GM06990 (cell line): Measurements from ENCODE around the gene TBC1D30.

Experiments used
- DNase-seq: peaks from one replicate; pipeline ENCODE4 v3.0.0-alpha.2; 2011; ENCODE audit not compliant: insufficient read length; ENCODE audit errors: extremely low read depth
- H3K27me3 ChIP-seq: replicated peaks from 2 replicates; pipeline ENCODE4 v1.6.0; 2011; ENCODE audit warnings: low read length; ENCODE audit not compliant: control insufficient read depth, insufficient read depth
- H3K36me3 ChIP-seq: 2 replicates; pipeline ENCODE4 v1.5.1; 2011; ENCODE audit warnings: low read length; ENCODE audit not compliant: control insufficient read depth, insufficient read depth
- H3K4me3 ChIP-seq: replicated peaks from 2 replicates; pipeline ENCODE4 v1.5.1; 2011; ENCODE audit warnings: low read depth, mild to moderate bottlenecking, control low read depth, low read length
- TF ChIP-seq, protein P1 (sequence below): IDR thresholded peaks from 2 replicates; pipeline ENCODE4 v1.5.1; 2011; ENCODE audit warnings: low read length, control low read depth, mild to moderate bottlenecking, inconsistent platforms; ENCODE audit not compliant: insufficient read depth, poor library complexity, severe bottlenecking

The TBC1D30 gene

DNA sequence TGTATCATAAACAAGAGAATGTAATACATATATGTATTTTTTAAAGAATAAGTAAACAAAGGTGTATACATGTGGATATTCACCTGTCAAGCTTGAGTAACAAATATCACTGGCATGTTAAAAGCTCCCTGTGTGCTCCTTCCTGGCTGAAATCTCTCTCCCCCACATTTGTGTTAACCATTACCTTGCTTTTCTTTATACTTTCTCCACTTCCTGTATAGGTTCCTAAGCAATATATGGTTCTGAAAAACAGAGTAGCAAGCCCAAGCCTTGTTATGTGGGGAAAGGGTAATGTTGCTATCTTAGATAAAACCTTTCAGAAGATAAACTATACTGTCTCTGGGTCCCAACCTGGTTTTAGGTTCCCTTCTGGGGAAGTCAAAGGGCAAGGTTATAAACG lies 32.3 kb upstream of the TBC1D30 start:
- no peak for DNase-seq
- Histone ChIP-seq H3K36me3 (no peaks in the 10 kb centered on the region), H3K4me3 (no peak overlapping the region), H3K27me3 (no peaks in the 10 kb centered on the region)
- TF ChIP-seq, protein P1, sequence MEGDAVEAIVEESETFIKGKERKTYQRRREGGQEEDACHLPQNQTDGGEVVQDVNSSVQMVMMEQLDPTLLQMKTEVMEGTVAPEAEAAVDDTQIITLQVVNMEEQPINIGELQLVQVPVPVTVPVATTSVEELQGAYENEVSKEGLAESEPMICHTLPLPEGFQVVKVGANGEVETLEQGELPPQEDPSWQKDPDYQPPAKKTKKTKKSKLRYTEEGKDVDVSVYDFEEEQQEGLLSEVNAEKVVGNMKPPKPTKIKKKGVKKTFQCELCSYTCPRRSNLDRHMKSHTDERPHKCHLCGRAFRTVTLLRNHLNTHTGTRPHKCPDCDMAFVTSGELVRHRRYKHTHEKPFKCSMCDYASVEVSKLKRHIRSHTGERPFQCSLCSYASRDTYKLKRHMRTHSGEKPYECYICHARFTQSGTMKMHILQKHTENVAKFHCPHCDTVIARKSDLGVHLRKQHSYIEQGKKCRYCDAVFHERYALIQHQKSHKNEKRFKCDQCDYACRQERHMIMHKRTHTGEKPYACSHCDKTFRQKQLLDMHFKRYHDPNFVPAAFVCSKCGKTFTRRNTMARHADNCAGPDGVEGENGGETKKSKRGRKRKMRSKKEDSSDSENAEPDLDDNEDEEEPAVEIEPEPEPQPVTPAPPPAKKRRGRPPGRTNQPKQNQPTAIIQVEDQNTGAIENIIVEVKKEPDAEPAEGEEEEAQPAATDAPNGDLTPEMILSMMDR, result no peak

DNA sequence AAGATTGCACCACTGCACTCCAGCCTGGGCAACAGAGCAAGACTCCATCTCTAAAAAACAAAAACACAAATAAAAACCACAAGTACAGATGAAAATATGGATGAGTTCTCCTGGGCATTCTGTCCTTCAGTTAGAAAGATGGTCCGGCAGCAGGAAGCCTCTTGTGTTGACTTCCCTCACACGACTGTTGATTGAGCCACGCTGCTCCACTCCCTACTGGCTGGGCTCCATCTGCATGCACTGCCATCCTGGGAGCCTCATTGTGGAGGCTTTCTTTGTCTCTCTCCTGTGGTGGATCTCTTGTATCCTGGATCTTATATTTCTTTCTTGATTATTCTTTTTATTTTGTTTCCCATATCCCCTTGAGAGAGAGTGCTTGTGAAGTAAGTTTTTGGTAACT lies 30.8 kb upstream of the TBC1D30 start:
- Histone ChIP-seq H3K27me3 (no peaks in the 10 kb centered on the region), H3K4me3 (no peak overlapping the region), H3K36me3 (no peaks in the 10 kb centered on the region)
- TF ChIP-seq, protein P1, result no peak
- no peak for DNase-seq

DNA sequence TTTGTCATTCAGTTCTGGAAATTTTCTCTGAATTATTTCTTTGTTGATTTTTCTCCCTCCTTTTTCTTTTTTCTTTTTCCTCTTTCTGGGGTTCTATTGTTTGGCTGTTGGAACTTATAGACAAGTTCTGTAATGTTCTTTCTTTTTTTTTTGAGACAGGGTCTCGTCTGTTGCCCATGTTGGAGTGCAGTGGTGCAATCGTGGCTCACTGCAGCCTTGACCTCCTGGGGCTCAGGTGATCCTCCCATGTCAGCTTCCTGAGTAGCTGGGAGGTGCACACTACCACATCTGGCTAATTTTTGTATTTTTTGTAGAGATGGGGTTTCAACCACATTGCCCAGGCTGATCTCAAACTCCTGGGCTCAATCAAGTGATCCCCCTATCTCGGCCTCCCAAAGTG lies 30.1 kb upstream of the TBC1D30 start:
- H3K36me3 ChIP-seq, result no peaks in the 10 kb centered on the region
- DNase-seq, result no peak
- no peak overlapping the region for H3K4me3 ChIP-seq
- no peaks in the 10 kb centered on the region for H3K27me3 ChIP-seq
- TF ChIP-seq, protein P1, result no peak

DNA sequence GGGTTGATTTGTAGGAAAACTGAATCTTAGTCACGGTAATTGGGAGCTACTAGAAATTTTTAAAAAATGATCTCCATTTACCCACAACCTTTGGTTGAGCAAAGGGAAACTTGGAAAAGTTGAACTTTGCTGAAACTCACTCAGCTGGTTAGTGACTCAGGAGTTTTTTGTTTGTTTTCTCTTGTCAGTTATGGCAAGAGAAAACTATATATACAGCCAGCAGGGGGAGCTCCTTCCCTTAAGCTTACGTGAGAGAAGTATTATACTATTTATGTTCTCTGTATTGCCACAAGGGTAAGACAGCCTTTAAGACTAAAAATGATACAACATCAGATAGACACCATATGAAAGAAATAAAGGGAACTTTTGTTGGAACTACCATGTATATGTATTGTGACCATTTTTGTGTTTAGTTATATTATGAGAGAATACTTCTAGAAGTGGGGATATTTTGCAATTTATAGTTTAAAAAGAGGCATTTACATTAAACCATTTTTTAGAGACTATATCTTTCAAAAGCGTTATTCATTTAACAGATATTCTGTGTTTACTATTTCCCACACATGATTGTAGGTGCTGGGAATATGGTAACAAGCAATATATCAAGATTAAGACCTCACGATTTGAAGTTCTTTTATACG lies 28.1 kb upstream of the TBC1D30 start:
- H3K27me3 ChIP-seq, result no peaks in the 10 kb centered on the region
- no peak overlapping the region for H3K4me3 ChIP-seq
- H3K36me3 ChIP-seq, result no peaks in the 10 kb centered on the region
- TF ChIP-seq, protein P1, result peak; percentile 76
- DNase-seq, result peak; percentile 33

DNA sequence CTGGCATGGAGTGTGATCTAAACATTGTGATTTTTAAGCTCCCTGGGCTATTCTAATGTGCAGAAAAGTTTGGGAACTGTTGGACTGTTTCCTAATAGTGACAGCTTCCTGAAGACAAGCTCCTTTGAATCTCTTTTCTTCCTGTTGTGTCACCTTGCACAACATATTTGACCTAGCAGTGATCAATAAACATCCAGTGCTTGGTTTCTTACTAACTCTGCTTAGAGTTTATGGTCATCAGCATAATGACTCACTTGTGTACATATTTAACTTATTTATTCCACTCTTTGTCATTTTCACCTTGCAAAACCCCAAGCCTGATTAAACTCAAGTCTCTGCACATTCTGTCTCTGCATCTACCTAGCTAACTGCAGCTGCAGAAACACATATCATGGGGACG lies 27.3 kb upstream of the TBC1D30 start:
- H3K36me3 ChIP-seq, result no peaks in the 10 kb centered on the region
- TF ChIP-seq, protein P1, result no peak
- no peak overlapping the region for H3K4me3 ChIP-seq
- H3K27me3 ChIP-seq, result no peaks in the 10 kb centered on the region
- DNase-seq, result no peak

DNA sequence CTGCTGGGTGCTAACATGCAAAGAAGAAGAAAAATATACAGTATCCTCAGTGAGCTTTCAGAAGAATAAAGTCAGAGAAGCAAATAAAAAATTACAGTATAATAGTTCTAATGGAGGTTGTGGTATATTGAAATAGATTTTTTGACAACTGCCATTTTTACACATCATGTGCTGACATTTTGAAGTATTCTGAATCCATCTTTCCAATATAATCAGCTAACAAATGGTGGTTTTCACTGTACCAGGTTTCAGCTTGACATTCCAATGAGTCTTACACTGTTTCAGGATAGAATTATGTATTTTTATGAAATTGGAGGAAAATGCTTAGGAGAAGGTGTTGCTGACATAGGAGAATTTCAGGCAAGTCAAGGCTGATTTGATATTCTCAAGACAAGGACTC lies 26.3 kb upstream of the TBC1D30 start:
- no peaks in the 10 kb centered on the region for H3K27me3 ChIP-seq
- H3K36me3 ChIP-seq, result no peaks in the 10 kb centered on the region
- DNase-seq, result no peak
- H3K4me3 ChIP-seq, result no peak overlapping the region
- TF ChIP-seq, protein P1, result no peak
